GM18517 (cell line): ENCODE data around the gene GIN1.
"Not testable (repeated sequence)": the region's sequence is repeated elsewhere in the genome, so short reads cannot be mapped to it uniquely, and the experiment has no call there.

Experiments
- ATAC-seq: cut with Tn5 transposase; IDR thresholded peaks from one replicate; pipeline ENCODE4 v1.9.1; 2021; ENCODE audit warnings: mild to moderate bottlenecking, moderate library complexity; ENCODE audit not compliant: unreplicated experiment

GIN1 gene

GRCh38 chr5:103111468-103111867 lies 8.5 kb downstream of the GIN1 start:
- ATAC-seq = no peak

GRCh38 chr5:103110403-103110802 lies 9.5 kb downstream of the GIN1 start:
- ATAC-seq = no peak

- no peak for ATAC-seq
Observed at GRCh38 chr5:103109277-103109676, 10.7 kb downstream of the GIN1 start.

GRCh38 chr5:103108086-103108485 lies 11.9 kb downstream of the GIN1 start:
- ATAC-seq = no peak

GRCh38 chr5:103102234-103102633 lies 17.7 kb downstream of the GIN1 start:
- no peak for ATAC-seq

- no peak for ATAC-seq
Observed at GRCh38 chr5:103101079-103101750, 18.7 kb downstream of the GIN1 start.

GRCh38 chr5:103098993-103099392 lies 20.9 kb downstream of the GIN1 start:
- no peak for ATAC-seq

- no peak for ATAC-seq
Observed at GRCh38 chr5:103094737-103095136, 25.2 kb downstream of the GIN1 start.

GRCh38 chr5:103093727-103094126 lies 26.2 kb downstream of the GIN1 start:
- ATAC-seq = no peak

- no peak for ATAC-seq
Observed at GRCh38 chr5:103092676-103093075, 27.3 kb downstream of the GIN1 start.

- no peak for ATAC-seq
Observed at GRCh38 chr5:103090791-103091190, 29.1 kb downstream of the GIN1 start.

- ATAC-seq = no peak
Observed at GRCh38 chr5:103089272-103089671, 30.7 kb downstream of the GIN1 start.

- no peak for ATAC-seq
Observed at GRCh38 chr5:103086547-103086946, 33.4 kb downstream of the GIN1 start.

GRCh38 chr5:103079796-103080195 lies 40.1 kb downstream of the GIN1 start:
- no peak for ATAC-seq

GRCh38 chr5:103075442-103075841 lies 44.5 kb downstream of the GIN1 start:
- ATAC-seq = no peak

- ATAC-seq = not testable (repeated sequence)
Observed at GRCh38 chr5:103073500-103073899, 46.4 kb downstream of the GIN1 start.

- ATAC-seq = no peak
Observed at GRCh38 chr5:103066326-103066725, 53.6 kb downstream of the GIN1 start.

- no peak for ATAC-seq
Observed at GRCh38 chr5:103060424-103060954, 59.4 kb downstream of the GIN1 start.

- no peak for ATAC-seq
Observed at GRCh38 chr5:103059525-103059924, 60.4 kb downstream of the GIN1 start.

- ATAC-seq = no peak
Observed at GRCh38 chr5:103057208-103058130, 62.5 kb downstream of the GIN1 start.

GRCh38 chr5:103046706-103047105 lies 73.2 kb downstream of the GIN1 start:
- not testable (repeated sequence) for ATAC-seq
